HG02970 (cell line): ENCODE measurements around the gene MEGF8.
"Not testable (repeated sequence)": the region's sequence is repeated elsewhere in the genome, so short reads cannot be mapped to it uniquely, and the experiment has no call there.

Source experiments
- ATAC-seq: cut with Tn5 transposase; IDR thresholded peaks from one replicate; pipeline ENCODE4 v1.9.1; 2021; ENCODE audit warnings: mild to moderate bottlenecking, moderate library complexity, moderate number of reproducible peaks; ENCODE audit not compliant: unreplicated experiment, low FRiP score

MEGF8 gene

DNA sequence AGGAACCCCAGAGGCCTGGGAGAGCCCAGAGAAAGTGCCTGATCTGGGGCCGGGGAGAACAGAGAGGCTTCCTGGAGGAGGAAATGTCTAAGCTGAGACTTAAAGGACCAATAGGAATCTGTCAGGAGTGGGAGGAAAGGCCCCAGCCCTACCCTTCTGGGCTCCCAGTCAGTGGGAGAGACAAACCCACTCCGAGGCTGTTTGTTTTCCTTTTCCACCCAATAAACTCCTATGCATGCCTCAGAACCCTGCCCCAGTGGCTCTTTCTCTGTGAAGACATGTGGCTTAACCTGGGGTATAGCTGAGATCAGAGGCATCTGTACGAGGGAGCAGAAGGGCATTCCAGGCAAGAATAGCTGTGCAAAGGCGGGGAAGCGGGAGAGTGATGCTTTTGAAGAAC, 1.9 kb downstream of the MEGF8 start:
- no peak for ATAC-seq

DNA sequence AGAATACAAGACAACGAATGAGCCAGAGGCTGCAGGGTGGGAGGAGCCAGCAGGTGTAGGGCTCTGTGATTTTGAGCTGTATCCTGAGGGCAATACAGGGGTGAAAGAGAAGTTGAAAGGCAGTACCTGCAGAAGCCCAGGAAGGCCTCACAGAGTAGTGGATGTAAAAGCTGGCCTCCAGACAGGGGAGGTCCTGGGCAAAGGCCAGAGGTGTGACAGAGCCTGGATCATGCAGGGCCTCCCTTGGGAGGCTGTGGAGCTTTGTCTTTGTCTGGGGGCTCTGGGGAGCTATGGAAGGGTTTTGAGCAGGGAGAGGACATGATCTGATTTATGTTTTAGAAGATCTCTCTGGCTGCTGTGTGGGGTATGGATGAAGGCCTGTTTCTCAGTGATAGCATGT, 2.7 kb downstream of the MEGF8 start:
- no peak for ATAC-seq

- ATAC-seq: no peak
Measured at GRCh38 chr19:42328854-42329253, 3.4 kb downstream of the MEGF8 start.

GRCh38 chr19:42330241-42330711, 4.8 kb downstream of the MEGF8 start:
- ATAC-seq: no peak

DNA sequence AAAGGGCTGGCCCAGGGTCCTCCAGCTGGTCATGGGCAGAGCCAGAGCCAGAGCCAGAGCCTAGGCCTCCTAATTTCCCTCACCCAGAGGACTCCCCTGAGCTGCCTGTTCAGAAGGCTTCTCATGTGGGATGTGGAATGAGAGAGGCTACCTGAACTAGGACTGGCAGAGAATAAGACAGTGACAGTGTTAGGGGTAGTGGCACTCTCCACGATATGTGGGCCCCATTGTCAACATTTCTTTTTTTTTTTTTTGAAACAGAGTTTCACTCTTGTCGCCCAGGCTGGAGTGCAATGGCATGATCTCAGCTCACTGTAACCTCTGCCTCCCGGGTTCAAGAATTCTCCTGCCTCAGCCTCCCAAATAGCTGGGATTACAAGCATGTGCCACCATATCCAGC, 5.9 kb downstream of the MEGF8 start:
- not testable (repeated sequence) for ATAC-seq

GRCh38 chr19:42332059-42332458, 6.6 kb downstream of the MEGF8 start:
- no peak for ATAC-seq

DNA sequence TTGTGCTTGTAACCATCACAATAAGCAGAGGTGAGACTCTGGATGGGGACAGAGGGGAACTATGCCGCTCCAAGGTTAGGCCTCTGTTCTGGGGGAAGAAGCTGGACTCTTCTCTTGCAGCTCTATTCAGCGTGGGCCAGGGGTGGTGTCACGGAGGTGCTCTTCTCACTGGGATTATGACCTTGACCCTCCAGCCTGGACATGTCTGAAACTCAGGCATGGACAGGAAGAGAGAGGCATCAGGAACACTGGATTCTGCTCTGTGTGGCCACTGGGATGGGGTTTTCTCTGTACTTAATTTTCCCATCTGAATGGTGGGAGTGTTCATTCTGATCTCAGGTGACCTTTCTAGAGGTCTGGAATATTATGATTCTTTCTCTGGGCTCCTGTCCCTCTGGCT, 7.6 kb downstream of the MEGF8 start:
- ATAC-seq: no peak

GRCh38 chr19:42333975-42334696, 8.7 kb downstream of the MEGF8 start:
- no peak for ATAC-seq

GRCh38 chr19:42334697-42335373, 9.4 kb downstream of the MEGF8 start:
- ATAC-seq: no peak

DNA sequence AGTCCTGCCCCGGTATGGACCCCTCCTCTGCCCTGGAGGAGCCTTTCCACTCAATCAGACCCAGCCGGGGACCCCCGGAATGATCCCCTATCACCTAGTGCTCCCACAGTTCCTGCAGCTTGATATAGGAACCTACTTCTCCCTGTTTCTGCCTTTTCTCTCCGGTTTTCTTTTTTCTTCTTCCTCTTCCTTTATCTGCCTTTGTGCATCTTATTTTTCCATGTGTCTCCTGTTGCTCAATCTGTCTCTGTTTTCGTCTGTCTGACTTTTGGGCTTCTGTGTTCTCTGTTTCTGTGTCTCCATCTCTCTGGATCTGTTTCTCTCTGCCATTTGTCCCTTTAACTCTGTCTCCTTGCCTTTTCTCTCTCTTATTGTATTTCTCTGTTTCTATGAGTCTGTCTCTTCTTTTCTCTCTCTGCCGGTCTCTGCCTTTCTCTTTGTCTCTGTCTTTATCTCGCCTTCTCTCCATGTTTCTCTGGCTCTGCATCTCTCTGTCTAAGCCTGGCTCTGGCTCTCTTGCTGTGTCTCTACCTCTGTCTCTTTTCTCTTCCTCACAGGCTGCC, 10.0 kb downstream of the MEGF8 start:
- no peak for ATAC-seq

DNA sequence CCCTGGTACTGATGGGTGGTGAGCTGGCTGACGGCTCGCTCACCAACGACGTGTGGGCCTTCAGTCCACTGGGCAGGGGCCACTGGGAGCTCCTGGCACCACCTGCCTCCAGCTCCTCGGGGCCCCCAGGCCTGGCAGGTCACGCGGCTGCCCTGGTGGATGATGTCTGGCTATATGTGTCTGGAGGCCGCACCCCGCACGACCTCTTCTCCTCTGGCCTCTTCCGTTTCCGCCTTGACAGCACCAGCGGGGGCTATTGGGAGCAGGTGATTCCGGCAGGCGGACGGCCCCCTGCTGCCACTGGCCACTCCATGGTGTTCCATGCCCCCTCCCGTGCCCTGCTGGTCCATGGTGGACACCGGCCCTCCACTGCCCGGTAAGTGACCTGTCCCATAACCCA, 10.5 kb downstream of the MEGF8 start:
- ATAC-seq: no peak

GRCh38 chr19:42339126-42339860, 13.9 kb downstream of the MEGF8 start:
- not testable (repeated sequence) for ATAC-seq

DNA sequence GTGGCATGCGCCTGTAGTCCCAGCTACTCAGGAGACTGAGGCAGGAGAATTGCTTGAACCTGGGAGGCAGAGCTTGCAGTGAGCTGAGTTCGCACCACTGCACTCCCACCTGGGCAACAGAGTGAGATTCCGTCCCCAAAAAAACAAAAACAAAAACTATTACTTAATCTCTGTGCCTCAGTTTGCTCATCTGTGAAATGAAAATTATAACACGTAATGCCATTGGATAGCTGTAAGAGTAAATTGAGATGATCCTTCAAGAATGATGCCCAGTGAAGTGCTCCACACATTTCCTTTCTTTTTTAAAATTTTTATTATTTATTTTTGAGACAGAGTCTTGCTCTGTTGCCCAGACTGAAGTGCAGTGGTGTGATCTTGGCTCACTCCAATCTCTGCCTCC, 14.5 kb downstream of the MEGF8 start:
- ATAC-seq: not testable (repeated sequence)

DNA sequence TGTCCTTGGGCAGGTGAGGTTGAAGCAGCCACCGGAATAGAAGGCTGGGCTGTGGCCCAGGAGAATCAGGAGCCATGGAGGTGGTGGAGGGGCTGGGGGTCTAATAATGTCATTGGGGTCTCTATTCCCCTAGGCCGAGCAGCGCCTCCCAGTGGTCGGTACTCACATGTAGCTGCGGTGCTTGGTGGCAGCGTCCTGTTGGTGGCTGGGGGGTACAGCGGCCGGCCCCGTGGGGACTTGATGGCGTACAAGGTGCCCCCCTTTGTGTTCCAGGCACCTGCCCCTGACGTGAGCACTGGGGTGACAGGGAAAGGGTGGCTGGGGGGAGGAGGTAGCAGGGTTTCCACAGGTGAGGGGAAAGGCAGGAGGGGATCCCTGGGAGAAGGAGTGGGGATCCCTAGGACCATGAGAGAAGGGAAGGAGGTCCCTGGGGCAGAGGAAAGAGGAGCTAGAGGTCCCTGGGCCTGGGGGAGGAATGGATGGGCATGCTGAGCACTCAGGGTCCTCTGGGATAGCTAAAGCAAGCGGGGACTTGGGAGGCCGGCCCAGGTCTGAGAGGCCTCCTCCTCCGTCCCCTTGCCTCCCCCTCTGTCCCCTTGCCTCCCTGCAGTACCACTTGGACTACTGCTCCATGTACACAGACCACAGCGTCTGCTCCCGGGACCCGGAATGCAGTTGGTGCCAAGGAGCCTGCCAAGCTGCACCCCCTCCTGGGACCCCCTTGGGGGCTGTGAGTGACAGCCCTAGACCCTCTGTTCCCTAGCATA, 18.1 kb downstream of the MEGF8 start:
- ATAC-seq: no peak

DNA sequence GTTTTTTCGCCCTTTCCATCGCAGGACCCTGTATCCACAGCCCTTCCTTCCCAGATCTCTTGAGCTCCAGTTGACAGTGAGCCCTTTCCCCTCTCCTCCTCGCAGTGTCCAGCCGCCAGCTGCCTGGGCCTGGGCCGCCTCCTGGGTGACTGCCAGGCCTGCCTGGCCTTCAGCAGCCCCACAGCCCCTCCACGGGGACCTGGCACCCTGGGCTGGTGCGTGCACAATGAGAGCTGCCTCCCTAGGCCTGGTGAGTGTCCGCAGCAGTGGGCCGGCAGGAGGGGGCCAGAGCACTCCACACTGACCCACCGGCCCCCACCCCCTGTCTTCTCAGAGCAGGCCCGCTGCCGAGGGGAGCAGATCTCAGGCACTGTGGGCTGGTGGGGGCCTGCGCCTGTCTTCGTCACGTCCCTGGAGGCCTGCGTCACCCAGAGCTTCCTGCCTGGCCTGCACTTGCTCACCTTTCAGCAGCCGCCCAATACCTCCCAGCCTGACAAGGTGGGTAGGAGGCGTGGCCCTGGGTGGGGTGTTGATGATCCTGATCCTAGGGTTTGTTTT, 19.0 kb downstream of the MEGF8 start:
- no peak for ATAC-seq

DNA sequence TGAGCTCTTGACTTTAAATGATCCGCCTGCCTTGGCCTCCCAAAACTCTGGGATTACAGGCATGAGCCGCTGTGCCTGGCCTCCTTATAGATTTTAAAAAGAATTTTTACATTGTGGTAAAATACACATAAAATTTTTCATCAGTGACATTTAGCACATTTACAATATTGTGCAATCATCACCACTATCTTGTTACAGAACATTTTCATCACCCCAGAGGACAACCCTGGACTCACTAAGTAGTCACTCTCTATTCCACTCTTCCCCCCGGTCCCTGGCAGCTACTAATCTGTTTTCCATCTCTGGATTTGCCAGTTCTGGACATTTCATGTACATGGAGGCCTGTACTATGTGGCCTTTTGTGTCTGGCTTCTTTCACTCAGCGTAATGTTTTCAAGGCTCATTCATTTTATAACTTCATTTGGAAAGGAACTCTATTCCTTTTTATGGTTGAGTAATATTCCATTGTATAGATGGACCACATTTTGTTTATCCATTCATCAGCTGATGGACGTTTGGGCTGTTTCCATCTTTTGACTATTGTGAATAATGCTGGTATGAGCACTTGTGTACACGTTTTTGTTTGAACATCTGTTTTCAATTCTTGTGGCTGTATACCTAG, 19.9 kb downstream of the MEGF8 start:
- ATAC-seq: no peak

- ATAC-seq: no peak
Measured at GRCh38 chr19:42348211-42348610, 22.8 kb downstream of the MEGF8 start.

DNA sequence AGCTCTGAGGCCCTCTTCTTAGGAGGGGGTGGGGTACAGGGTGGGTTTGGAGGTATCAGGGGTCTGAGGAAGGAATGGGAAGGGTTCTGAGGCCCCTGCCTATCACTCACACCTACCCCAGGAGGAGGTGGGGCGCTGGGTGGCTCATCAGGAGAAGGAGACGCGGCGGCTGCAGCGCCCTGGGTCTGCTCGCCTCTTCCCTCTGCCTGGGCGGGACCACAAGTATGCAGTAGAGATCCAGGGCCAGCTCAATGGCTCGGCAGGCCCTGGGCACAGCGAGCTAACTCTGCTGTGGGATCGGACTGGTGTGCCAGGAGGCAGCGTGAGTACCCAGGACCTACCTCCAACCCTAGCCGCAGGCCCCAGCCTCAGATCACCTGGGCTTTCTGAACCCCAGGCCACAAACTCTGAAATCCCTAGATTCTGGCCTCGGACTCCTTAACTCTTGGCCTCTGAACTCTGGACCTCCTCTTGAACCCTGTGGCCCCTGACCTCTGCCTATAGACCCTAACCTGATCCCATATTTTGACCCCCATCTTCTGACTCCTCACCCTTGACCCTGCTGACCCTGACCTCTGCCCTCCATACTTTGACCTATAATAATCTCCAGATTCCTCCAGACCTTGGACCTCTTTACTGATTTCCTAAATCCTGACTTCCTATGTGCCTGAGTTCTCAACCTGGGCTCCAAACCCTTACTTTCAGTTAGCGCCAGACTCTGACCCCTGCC, 24.1 kb downstream of the MEGF8 start:
- ATAC-seq: no peak

- ATAC-seq: no peak
Measured at GRCh38 chr19:42350417-42350816, 25.0 kb downstream of the MEGF8 start.
